HEK293 (cell line): ENCODE results near the gene RAB3C.

Experiments used
- CTCF ChIA-PET: fragments of 350-600 bp; formaldehyde crosslinking; extraction: SDS; loops from one replicate; lab custom pipeline; 2021; ENCODE audit warnings: antibody characterized with exemption; lab: Yijun Ruan, JAX
- POLR2A ChIA-PET: fragments of 300-600 bp; formaldehyde crosslinking; extraction: SDS; loops from one replicate; lab custom pipeline; 2020; ENCODE audit warnings: antibody characterized with exemption, inconsistent platforms; lab: Yijun Ruan, JAX
- H3K27ac ChIP-seq: fragments of 200-500 bp; sonication (Bioruptor generic); 2 replicates; pipeline ENCODE4 v1.5.1; 2014; ENCODE audit warnings: low read depth, low read length, control low read depth, inconsistent platforms; ENCODE audit errors: extremely low read depth
- H3K36me3 ChIP-seq, 2 experiments: fragments of 200-500 bp in 1 of 2; sonication (Bioruptor generic) in 1 of 2; 1 replicate in 1 of 2; 2 replicates in 1 of 2; pipeline ENCODE4 v1.5.1; 2014 to 2017; ENCODE audit warnings: inconsistent platforms in 2 of 2, low read length in 2 of 2; ENCODE audit not compliant: control insufficient read depth in 2 of 2, insufficient read depth in 1 of 2
- H3K4me1 ChIP-seq: fragments of 200-500 bp; sonication (Bioruptor generic); 2 replicates; pipeline ENCODE4 v1.5.1; 2014; ENCODE audit warnings: mild to moderate bottlenecking, low read length, inconsistent platforms; ENCODE audit not compliant: control insufficient read depth, insufficient read depth
- H3K4me3 ChIP-seq: 2 replicates; pipeline ENCODE4 v1.5.1; 2011; ENCODE audit warnings: low read depth, mild to moderate bottlenecking, control low read depth, low read length, moderate library complexity
- H3K9me3 ChIP-seq: fragments of 200-500 bp; sonication (Bioruptor generic); 2 replicates; pipeline ENCODE4 v1.5.1; 2014; ENCODE audit warnings: low read depth, low read length, inconsistent platforms; ENCODE audit not compliant: control insufficient read depth, insufficient read depth
- GLIS1 ChIP-seq: fragments of 450-650 bp; formaldehyde crosslinking; IDR thresholded peaks from 2 replicates; pipeline ENCODE4 v1.5.1; 2016; ENCODE audit warnings: missing biosample characterization, missing genetic modification characterization
- KLF8 ChIP-seq: fragments of 450-650 bp; formaldehyde crosslinking; IDR thresholded peaks from 2 replicates; pipeline ENCODE4 v1.5.1; 2016; ENCODE audit warnings: missing biosample characterization, missing genetic modification characterization
- SETDB1 ChIP-seq: IDR thresholded peaks from one replicate; pipeline ENCODE4 v1.6.1; 2017; ENCODE audit warnings: mild to moderate bottlenecking, low read length, moderate library complexity, mixed read lengths; ENCODE audit not compliant: insufficient read length
- TCF7L2 ChIP-seq: IDR thresholded peaks from 2 replicates; pipeline ENCODE4 v1.6.1; 2011; ENCODE audit warnings: low read depth, mild to moderate bottlenecking, inconsistent platforms, low read length, moderate library complexity, borderline replicate concordance
- TRIM28 ChIP-seq: IDR thresholded peaks from 2 replicates; pipeline ENCODE4 v1.6.1; 2011; ENCODE audit warnings: low read length, control low read depth, borderline replicate concordance
- ZBTB1 ChIP-seq: fragments of 450-650 bp; formaldehyde crosslinking; IDR thresholded peaks from 2 replicates; pipeline ENCODE4 v1.5.1; 2016; ENCODE audit warnings: missing biosample characterization, missing genetic modification characterization
- ZBTB21 ChIP-seq: fragments of 450-650 bp; formaldehyde crosslinking; IDR thresholded peaks from 2 replicates; pipeline ENCODE4 v1.5.1; 2017; ENCODE audit warnings: missing biosample characterization, missing genetic modification characterization
- ZFHX2 ChIP-seq: fragments of 450-650 bp; formaldehyde crosslinking; conservative IDR thresholded peaks from 2 replicates; pipeline ENCODE4 v1.5.1; 2016; ENCODE audit warnings: missing biosample characterization, missing genetic modification characterization
- ZFP3 ChIP-seq: fragments of 450-650 bp; formaldehyde crosslinking; IDR thresholded peaks from 2 replicates; pipeline ENCODE4 v1.5.1; 2016; ENCODE audit warnings: low read depth, missing biosample characterization, missing genetic modification characterization
- ZNF112 ChIP-seq: fragments of 450-650 bp; formaldehyde crosslinking; IDR thresholded peaks from 2 replicates; pipeline ENCODE4 v1.5.0; 2017; ENCODE audit warnings: missing biosample characterization, missing genetic modification characterization
- ZNF223 ChIP-seq: fragments of 450-650 bp; formaldehyde crosslinking; IDR thresholded peaks from 2 replicates; pipeline ENCODE4 v1.5.1; 2016; ENCODE audit warnings: missing biosample characterization, missing genetic modification characterization
- ZNF302 ChIP-seq: fragments of 450-650 bp; formaldehyde crosslinking; IDR thresholded peaks from 2 replicates; pipeline ENCODE4 v1.5.1; 2016; ENCODE audit warnings: missing biosample characterization, missing genetic modification characterization, low read depth
- ZNF350 ChIP-seq: fragments of 450-650 bp; formaldehyde crosslinking; IDR thresholded peaks from 2 replicates; pipeline ENCODE4 v1.5.0; 2017; ENCODE audit warnings: missing biosample characterization, mild to moderate bottlenecking, missing genetic modification characterization
- ZNF510 ChIP-seq: fragments of 450-650 bp; formaldehyde crosslinking; IDR thresholded peaks from 2 replicates; pipeline ENCODE4 v1.5.1; 2018; ENCODE audit warnings: mild to moderate bottlenecking, missing genetic modification characterization, missing biosample characterization; ENCODE audit not compliant: insufficient replicate concordance
- ZNF514 ChIP-seq: fragments of 450-650 bp; formaldehyde crosslinking; IDR thresholded peaks from 2 replicates; pipeline ENCODE4 v1.5.1; 2016; ENCODE audit warnings: missing biosample characterization, missing genetic modification characterization
- ZNF544 ChIP-seq: fragments of 450-650 bp; formaldehyde crosslinking; IDR thresholded peaks from 2 replicates; pipeline ENCODE4 v1.5.0; 2017; ENCODE audit warnings: missing biosample characterization, missing genetic modification characterization
- ZNF558 ChIP-seq: fragments of 450-650 bp; formaldehyde crosslinking; IDR thresholded peaks from 2 replicates; pipeline ENCODE4 v1.5.1; 2016; ENCODE audit warnings: missing biosample characterization, missing genetic modification characterization
- ZNF621 ChIP-seq: fragments of 450-650 bp; formaldehyde crosslinking; IDR thresholded peaks from 2 replicates; pipeline ENCODE4 v1.5.1; 2017; ENCODE audit warnings: missing biosample characterization, missing genetic modification characterization
- ZNF624 ChIP-seq: fragments of 450-650 bp; formaldehyde crosslinking; IDR thresholded peaks from 2 replicates; pipeline ENCODE4 v1.5.1; 2017; ENCODE audit warnings: missing biosample characterization, missing genetic modification characterization
- ZNF792 ChIP-seq: fragments of 450-650 bp; formaldehyde crosslinking; IDR thresholded peaks from 2 replicates; pipeline ENCODE4 v1.5.1; 2016; ENCODE audit warnings: missing biosample characterization, missing genetic modification characterization
- ZSCAN16 ChIP-seq: fragments of 450-650 bp; formaldehyde crosslinking; IDR thresholded peaks from 2 replicates; pipeline ENCODE4 v1.5.1; 2016; ENCODE audit warnings: missing biosample characterization, missing genetic modification characterization
- ZXDB ChIP-seq: fragments of 450-650 bp; formaldehyde crosslinking; IDR thresholded peaks from 2 replicates; pipeline ENCODE4 v1.5.1; 2016; ENCODE audit warnings: missing biosample characterization, missing genetic modification characterization
- TF ChIP-seq, protein P1 (sequence below): fragments of 450-650 bp; formaldehyde crosslinking; IDR thresholded peaks from 2 replicates; pipeline ENCODE4 v1.5.1; 2016; ENCODE audit warnings: missing biosample characterization, missing genetic modification characterization
- TF ChIP-seq, protein P2 (sequence below): fragments of 450-650 bp; formaldehyde crosslinking; IDR thresholded peaks from 2 replicates; pipeline ENCODE4 v1.5.0; 2017; ENCODE audit warnings: missing biosample characterization, missing genetic modification characterization, borderline replicate concordance
- TF ChIP-seq, protein P3 (sequence below): fragments of 450-650 bp; formaldehyde crosslinking; IDR thresholded peaks from 2 replicates; pipeline ENCODE4 v1.5.1; 2017; ENCODE audit warnings: missing biosample characterization, missing genetic modification characterization

The RAB3C gene

DNA sequence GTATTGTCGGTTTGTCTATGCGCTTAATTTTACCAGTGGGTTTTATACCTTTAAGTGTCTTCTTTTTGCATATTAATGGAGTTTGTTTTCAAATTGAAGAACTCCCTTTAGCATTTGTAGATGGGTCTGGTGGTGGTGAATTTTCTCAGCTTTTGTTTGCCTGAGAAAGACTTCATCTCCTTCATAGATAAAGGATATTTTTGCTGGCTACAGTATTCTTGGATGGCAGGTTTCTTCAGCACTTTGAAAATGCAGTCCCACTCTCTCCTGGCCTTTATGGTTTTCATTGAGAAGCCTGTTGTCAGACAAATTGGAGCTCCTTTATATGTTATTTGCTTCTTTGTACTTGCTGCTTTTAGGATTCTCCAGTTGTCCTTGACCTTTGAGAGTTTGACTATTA lies 142.1 kb downstream of the RAB3C start:
- H3K9me3 ChIP-seq: no peaks in the 10 kb centered on the region
- ChIA-PET POLR2A (no interaction called here), CTCF (no interaction called here)
- H3K4me3 ChIP-seq: no peak overlapping the region
- H3K27ac ChIP-seq: no peak overlapping the region
- no peaks in the 10 kb centered on the region for H3K36me3 ChIP-seq
- TF ChIP-seq SETDB1: peak; percentile 95
- no peak for TF ChIP-seq TCF7L2
- peak; percentile 51; the same call in 1 of the 2 replicates for TF ChIP-seq TRIM28
- TF ChIP-seq, all 188 proteins: peak for 2
- no peaks in the 10 kb centered on the region for H3K4me1 ChIP-seq

DNA sequence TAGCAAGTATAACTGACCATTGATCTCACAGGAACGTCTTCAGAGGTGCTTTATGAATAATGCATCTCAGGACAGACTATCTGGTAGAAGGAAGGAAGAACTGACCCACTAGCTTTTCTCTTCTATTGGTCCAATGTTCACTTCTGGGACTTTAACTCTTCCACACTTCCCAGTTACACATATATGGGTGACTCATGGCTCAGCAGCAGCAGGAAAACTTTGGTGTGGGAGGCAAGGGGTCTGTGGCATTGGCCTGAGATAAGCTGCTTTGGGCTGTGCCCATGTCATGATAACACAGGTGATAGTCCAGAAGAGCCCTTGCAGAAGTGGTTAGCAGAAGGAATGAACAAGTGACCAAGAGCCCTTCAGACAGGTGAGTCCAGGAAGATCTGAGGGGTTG lies 148.8 kb downstream of the RAB3C start:
- H3K4me3 ChIP-seq: no peak overlapping the region
- H3K4me1 ChIP-seq: no peaks in the 10 kb centered on the region
- no peak overlapping the region for H3K27ac ChIP-seq
- no peaks in the 10 kb centered on the region for H3K36me3 ChIP-seq
- no peaks in the 10 kb centered on the region for H3K9me3 ChIP-seq
- POLR2A ChIA-PET: no interaction called here
- CTCF ChIA-PET: interaction anchor here (0.6 kb wide), 1 partner anchor 85 kb away, joined by 4 read pairs; no protein-coding TSS in a partner anchor
- TF ChIP-seq, protein P1, sequence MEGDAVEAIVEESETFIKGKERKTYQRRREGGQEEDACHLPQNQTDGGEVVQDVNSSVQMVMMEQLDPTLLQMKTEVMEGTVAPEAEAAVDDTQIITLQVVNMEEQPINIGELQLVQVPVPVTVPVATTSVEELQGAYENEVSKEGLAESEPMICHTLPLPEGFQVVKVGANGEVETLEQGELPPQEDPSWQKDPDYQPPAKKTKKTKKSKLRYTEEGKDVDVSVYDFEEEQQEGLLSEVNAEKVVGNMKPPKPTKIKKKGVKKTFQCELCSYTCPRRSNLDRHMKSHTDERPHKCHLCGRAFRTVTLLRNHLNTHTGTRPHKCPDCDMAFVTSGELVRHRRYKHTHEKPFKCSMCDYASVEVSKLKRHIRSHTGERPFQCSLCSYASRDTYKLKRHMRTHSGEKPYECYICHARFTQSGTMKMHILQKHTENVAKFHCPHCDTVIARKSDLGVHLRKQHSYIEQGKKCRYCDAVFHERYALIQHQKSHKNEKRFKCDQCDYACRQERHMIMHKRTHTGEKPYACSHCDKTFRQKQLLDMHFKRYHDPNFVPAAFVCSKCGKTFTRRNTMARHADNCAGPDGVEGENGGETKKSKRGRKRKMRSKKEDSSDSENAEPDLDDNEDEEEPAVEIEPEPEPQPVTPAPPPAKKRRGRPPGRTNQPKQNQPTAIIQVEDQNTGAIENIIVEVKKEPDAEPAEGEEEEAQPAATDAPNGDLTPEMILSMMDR: no peak
- TF ChIP-seq ZNF112 (no peak), ZNF223 (no peak), ZBTB1 (no peak), ZFP3 (no peak), GLIS1 (no peak), ZNF302 (tag by site-specific recombination) (no peak), ZNF544 (no peak), ZNF624 (tag by site-specific recombination) (no peak), ZNF621 (tag by site-specific recombination) (no peak), ZNF350 (tag by site-specific recombination) (no peak), ZNF558 (tag by site-specific recombination) (no peak), ZNF792 (tag by site-specific recombination) (no peak)
- TF ChIP-seq, protein P2, sequence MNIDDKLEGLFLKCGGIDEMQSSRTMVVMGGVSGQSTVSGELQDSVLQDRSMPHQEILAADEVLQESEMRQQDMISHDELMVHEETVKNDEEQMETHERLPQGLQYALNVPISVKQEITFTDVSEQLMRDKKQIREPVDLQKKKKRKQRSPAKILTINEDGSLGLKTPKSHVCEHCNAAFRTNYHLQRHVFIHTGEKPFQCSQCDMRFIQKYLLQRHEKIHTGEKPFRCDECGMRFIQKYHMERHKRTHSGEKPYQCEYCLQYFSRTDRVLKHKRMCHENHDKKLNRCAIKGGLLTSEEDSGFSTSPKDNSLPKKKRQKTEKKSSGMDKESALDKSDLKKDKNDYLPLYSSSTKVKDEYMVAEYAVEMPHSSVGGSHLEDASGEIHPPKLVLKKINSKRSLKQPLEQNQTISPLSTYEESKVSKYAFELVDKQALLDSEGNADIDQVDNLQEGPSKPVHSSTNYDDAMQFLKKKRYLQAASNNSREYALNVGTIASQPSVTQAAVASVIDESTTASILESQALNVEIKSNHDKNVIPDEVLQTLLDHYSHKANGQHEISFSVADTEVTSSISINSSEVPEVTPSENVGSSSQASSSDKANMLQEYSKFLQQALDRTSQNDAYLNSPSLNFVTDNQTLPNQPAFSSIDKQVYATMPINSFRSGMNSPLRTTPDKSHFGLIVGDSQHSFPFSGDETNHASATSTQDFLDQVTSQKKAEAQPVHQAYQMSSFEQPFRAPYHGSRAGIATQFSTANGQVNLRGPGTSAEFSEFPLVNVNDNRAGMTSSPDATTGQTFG (tag by site-specific recombination): no peak
- TF ChIP-seq, protein P3, sequence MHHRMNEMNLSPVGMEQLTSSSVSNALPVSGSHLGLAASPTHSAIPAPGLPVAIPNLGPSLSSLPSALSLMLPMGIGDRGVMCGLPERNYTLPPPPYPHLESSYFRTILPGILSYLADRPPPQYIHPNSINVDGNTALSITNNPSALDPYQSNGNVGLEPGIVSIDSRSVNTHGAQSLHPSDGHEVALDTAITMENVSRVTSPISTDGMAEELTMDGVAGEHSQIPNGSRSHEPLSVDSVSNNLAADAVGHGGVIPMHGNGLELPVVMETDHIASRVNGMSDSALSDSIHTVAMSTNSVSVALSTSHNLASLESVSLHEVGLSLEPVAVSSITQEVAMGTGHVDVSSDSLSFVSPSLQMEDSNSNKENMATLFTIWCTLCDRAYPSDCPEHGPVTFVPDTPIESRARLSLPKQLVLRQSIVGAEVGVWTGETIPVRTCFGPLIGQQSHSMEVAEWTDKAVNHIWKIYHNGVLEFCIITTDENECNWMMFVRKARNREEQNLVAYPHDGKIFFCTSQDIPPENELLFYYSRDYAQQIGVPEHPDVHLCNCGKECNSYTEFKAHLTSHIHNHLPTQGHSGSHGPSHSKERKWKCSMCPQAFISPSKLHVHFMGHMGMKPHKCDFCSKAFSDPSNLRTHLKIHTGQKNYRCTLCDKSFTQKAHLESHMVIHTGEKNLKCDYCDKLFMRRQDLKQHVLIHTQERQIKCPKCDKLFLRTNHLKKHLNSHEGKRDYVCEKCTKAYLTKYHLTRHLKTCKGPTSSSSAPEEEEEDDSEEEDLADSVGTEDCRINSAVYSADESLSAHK (tag by site-specific recombination): no peak

DNA sequence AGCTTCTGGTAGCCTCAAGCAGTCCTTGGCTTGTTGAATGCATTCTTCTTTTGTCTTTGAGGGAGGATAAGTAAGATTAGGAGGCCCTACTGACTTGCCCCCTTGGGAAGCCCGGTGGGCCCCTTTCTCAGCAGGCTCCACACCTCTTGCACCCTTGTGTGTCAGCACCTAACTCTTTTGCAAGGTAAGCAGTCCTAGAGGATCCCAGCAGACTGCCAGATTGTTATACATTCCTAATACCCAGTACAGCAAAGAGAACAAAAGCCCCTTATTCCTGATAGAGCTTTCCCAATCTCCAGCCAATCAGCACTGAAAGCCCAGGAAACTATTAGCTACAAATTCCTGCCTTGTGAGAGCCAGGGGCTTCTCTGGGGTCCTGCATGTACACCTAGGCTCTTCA lies 152.8 kb downstream of the RAB3C start:
- POLR2A ChIA-PET: no interaction called here
- TF ChIP-seq KLF8 (no peak), ZFHX2 (tag by site-specific recombination) (no peak), ZNF514 (tag by site-specific recombination) (no peak), ZSCAN16 (no peak), ZBTB21 (tag by site-specific recombination) (no peak), ZXDB (tag by site-specific recombination) (no peak), ZNF510 (tag by site-specific recombination) (no peak)
- H3K9me3 ChIP-seq: no peaks in the 10 kb centered on the region
- no peaks in the 10 kb centered on the region for H3K4me1 ChIP-seq
- no peak overlapping the region for H3K4me3 ChIP-seq
- H3K36me3 ChIP-seq: no peaks in the 10 kb centered on the region
- CTCF ChIA-PET: no interaction called here
- no peak overlapping the region for H3K27ac ChIP-seq
